ENCODE data around the gene MAN1C1. TPM values are rescaled to one million over a fixed set of nuclear protein-coding genes. Genes with fewer than 3 reads are reported as not detected.

Gene MAN1C1
- polyA plus RNA-seq, result 3.5 TPM in 1 of 2 replicates, not detected in the other

DNA sequence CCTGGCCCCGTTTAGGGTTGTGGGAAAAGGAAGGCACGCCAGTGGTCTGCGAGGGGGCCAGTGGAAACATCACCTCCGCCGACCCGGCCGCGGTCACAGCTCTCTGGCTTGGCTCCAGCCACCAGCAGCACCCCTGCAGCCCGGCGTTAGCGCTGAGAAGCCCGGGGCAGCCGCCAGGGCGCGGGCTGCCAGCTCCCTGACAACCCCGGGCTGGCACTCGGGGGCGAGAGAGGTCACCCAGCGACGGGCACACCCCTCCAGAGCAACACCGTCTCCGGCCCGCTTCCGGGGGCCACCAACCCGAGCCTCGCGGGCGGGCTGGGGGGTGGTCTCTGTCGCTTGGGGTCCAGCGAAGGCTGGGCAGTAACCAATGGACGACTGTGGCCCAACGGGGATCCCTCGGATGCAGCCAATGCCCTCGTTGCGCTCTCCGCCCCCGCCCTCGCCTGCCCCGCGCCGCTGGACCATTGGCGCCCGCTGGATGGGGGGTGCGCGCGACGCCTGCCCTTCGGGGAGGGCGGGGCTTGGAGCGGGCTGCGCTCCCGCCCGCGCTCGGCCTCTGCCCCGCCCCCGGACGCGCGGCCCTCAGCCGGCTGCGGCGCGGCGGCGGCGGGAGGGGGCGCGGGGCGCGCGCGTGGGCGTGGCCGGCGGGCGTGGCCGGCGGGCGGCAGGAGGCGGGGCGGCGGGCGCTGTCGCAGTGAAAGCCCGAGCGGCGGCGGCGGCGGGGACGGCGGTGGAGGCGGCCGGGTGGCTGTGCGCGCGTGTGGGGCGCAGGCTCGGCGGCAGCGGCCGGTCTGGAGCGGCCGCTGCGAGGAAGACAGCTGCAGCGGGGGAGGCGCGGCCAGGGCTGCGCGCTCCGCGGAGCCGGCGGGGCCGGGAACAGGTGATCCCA, at the start of gene MAN1C1:
TSS of gene MAN1C1 (plus strand) at position 697 of the 892 bp plus-strand sequence. CDS start 1,007 bp downstream, outside the sequence.

DNA sequence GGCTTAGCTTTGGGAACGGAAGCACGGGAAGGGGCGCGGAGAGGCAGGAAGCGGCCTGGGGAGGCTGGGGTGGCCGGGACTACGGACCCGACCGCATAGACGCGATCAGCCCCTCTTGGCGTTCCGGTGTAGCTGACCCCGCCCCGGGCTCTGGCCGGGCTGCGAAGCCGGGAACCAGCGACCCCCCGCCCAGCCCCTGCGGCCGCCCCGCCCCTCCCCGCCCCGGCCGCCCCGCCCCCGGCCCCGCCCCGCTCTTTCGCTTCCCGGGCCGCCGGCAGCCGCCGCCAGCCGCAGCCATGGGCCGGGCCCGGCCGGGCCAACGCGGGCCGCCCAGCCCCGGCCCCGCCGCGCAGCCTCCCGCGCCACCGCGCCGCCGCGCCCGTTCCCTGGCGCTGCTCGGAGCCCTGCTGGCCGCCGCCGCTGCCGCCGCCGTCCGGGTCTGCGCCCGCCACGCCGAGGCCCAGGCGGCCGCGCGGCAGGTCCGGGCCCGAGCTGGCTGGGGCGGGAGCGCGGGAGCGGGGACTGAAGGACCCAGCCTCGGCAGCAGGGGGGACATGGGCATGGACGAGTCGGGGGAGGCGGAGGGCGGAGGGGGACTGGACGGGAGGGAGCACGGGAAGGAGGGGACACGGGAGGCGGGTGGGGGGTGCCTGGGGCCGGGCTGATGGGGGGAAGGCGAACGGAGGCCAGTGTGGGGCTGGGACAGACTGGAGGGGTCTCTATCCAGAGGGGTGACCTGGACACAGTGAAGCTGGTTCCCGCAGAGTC, 183.5 kb downstream of the MAN1C1 start, which contains the start of gene SELENON:
TSS of gene SELENON (plus strand) at position 259 of the 768 bp plus-strand sequence. CDS start at position 297, 38 bp downstream.

DNA sequence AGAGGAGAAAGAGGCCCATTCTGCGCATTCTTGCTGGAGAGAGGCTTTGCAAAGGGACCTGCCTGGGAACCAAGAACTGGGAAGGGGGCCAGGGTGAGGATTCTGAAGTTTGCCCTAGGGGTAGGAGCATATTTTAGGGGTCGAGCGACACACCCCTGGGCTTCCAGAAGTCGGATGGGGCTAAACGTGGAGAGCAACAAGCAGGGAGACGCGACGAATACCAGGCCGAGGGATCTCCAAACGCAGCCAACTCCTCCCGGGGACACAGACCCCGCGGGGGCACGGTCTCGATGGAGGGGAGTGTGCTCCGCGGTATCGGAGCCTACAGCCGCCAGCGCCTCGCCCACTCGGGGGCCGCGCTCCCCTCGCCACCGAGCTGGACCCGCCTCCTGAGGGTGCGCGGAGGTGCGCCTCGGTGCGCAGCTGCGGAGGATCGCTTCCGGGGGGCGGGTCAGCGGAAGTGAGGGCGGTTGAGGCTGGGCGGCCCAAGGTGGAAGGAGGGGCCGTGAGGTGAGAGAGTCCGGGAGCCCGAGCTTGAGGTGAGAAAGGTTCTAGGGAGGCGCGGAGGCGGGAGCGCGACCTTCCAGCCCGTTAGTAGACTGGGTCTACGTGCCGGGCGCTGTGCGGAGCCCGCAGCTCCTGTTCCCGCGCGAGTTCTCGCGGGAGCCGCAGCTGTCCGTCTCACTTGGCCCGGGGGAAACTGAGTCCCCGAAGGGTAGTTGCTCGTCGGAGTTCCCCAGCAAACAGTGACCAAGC, 203.1 kb downstream of the MAN1C1 start, which contains the start of gene MTFR1L:
TSS of gene MTFR1L (plus strand) at position 464 of the 756 bp plus-strand sequence. CDS start 3,151 bp downstream, outside the sequence.

Other genes starting within 250 kb of the MAN1C1 start
- 1.6 and 2.1 TPM in 2 replicates for gene RHCE, start 196.0 kb upstream of the MAN1C1 start, polyA plus RNA-seq
- gene MACO1, start 185.9 kb upstream of the MAN1C1 start, polyA plus RNA-seq, result 8.3 and 11.9 TPM in 2 replicates
- 0.16 and 0.36 TPM in 2 replicates for gene LDLRAP1, start 73.2 kb upstream of the MAN1C1 start, polyA plus RNA-seq
- gene SELENON, start 183.4 kb downstream of the MAN1C1 start, polyA plus RNA-seq, result 0.53 and 0.94 TPM in 2 replicates
- gene MTFR1L, start 203.2 kb downstream of the MAN1C1 start, polyA plus RNA-seq, result 43.6 and 45.8 TPM in 2 replicates
- gene AUNIP, start 242.7 kb downstream of the MAN1C1 start, polyA plus RNA-seq, result 4.3 TPM in 1 of 2 replicates, not detected in the other

Data from Purkinje cell (primary cell).